Measurements from ENCODE around the gene SQSTM1.

The SQSTM1 gene

DNA sequence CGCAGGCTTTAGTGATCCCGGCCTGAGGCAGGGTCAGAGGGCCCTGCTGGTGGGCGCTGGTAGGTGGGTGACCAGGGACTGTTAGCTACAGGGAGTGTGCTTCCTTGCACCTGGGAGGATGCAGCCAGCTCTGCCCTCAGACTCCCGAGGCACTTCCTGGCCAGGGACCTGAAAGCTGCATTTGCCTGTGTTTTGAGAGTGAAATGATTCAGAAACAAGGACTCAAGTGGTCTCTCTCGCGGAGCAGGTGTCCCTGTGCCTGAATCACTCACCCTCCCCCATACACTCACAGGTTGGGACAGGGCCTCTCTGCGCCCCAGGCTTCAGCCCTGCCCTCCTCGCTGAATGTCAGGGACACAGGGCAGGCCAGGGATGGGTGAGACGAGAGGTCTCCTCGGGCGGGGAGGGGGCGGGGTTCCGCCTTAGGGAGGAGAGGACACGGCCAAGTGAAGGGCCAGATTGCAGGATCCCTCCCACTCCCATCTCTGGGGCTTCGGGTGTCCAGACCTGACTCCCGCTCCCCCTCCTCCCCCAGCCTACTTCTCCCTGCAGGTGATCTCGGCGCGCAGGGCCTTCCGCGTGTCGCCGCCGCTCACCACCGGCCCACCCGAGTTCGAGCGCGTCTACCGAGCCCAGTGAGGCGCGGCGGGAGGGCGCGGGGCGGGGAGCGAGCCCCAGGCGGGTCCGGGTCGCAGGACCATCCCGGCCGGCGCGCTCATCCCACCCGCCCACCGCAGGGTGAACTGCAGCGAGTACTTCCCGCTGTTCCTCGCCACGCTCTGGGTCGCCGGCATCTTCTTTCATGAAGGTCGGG, 25.4 kb upstream of the SQSTM1 start:
- DNase-seq, result no peak

DNA sequence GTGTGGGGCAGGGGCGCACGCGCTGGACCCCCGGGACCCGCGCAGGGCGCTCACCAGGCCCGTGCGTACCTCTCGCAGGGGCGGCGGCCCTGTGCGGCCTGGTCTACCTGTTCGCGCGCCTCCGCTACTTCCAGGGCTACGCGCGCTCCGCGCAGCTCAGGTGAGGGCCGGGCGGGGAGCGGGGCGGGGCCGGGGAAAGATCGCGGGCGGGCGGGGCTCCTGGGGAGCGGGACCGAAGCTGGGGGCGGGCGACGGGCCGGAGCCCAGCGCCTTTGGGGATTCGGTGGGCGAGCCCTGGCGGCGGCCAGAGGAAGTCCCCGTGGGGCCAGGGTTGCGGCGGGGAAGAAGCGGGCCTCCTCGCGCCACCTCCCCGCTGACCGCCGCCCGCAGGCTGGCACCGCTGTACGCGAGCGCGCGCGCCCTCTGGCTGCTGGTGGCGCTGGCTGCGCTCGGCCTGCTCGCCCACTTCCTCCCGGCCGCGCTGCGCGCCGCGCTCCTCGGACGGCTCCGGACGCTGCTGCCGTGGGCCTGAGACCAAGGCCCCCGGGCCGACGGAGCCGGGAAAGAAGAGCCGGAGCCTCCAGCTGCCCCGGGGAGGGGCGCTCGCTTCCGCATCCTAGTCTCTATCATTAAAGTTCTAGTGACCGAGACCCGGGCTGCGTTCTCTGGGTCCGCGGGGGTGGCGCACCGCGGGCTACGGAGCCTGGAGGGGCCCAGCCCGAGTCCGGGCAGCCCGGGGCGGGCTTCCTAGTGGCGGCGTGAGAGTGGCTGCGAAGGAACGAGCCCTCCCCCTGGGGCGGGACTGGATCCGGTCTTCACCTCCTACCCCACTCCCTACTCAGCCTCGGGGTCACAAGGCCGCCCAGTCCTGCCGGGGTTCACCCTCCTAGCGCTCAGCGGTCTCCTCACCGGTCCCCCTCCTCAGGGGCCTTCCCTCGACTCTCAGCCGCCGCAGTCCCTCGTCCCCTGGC, 24.6 kb upstream of the SQSTM1 start:
- DNase-seq, result peak; percentile 66

DNA sequence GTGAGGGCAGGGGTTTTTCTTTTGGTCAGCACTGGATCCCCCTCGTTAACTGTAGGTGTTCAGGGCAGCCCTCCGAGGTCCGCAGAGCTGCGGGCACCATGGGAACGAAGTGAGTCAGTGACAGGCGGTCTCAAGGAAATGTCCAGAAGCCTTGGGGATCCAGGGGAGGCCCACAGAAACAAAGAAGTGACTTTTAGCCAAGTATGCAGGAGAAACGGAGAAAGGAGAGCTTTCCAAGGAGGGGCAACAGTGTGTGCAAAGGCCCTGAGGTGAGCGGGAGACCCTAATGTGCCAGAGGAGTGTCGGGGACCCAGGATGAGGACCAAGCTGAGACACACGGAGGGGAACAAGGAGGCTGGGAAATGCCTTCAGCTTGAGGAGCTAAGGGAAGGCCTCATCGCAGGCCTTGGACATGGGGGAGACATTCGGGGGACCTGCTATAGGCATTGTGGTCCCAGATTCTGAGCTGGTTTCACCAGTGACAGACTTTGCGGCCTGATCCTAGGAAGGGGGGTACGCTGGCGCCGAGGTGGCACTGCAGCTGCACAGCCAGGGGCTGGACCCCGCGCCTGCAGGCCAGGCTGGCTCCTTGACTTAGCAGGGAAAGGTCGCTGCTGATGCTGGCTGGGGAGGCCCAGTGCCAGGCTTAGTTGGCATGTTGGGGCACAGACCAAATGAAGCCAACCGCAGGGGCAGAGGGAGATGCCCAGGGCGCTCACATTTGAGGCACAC, 23.7 kb upstream of the SQSTM1 start:
- DNase-seq, result no peak

DNA sequence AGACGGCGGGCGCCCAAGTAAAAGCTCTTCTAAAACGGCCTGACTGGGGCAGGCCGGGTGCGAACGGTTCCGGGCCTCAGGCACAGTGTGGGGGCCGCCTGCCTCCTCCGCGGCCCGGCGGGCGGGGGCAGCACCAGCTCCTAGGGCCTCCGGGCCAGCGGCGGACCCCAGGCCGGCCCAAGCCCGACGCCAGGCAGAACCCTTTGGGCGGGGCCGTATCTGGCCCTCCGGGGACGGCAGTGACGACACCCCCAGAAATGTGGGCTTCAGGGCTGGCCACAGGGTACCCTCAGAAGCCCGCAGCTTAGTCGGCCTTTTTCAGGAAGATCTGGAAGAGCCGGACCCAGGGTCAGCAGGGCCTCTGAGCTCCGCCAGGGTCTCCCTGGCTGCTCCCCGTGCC, 23.0 kb upstream of the SQSTM1 start:
- no peak for DNase-seq

DNA sequence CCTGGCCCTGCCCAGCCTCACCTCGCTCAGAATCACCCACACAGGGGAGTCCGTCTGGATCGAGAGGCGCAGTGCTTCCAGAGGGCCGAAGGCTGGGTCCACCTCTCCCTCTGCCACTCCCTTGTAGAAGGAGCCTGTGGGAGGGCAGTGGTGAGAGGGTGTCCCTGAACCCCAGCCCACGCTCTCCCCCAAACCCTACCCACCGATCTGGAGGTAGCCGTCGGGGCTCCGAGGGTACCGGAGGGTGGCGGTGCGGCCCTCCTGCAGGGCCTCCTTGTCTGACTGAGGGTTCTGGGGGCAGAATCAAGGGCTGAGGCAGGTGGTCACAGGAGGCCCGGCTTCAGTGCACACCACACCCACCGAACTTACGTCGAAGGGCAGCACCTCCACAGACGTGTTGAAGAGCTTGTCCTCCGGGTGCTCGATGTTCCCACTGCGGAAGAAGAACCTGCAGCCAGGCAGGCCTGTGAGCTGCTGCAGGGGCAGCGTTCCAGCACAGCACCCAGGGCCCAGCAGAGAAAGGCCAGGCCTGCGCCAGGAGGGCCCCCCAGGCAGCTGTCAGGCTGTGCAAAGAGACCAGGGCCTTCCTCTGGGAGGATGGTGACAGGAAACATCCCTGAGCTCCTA, 22.4 kb upstream of the SQSTM1 start:
- DNase-seq, result no peak

DNA sequence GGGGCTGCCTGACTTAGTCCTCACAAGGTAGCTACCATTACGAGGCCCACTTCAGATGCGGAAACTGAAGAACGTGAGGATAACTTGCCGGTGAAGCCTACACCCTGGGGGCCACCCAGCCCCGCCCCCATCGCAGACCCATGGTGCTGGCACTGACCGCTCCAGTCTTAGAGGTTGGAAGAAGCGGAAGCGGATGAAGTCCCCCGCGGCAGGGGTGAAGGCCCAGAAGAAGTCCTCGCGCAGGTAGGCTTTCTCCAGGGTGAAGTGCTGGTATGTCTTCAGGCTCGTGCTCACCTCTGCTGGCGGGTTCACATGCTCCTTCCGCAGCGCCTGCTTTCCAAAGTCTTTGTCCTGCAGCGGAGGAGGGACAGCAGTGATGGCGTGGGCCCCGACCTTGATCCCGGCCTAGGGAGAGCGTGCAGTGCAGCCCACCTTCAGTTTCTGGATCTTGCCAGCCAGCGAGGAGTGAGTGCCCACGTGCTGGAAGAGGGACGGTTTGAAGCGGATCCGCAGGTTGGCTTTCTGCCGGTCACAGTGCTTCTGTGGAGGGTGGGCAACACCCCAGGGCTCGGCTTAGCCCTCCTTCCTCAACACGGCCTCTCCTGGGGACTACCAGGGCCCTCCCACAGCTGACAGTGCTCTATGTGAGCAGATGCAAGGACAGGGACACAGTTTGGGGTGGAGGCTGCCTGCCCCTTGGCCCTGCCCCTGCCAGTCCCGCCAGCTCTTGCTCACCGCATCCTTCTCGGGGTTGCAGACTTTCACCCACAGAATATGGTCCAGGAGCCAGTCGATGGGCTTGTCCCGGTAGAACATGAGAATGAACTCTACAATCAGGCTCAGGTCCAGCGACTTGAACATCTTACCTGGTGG, 21.7 kb upstream of the SQSTM1 start:
- no peak for DNase-seq

DNA sequence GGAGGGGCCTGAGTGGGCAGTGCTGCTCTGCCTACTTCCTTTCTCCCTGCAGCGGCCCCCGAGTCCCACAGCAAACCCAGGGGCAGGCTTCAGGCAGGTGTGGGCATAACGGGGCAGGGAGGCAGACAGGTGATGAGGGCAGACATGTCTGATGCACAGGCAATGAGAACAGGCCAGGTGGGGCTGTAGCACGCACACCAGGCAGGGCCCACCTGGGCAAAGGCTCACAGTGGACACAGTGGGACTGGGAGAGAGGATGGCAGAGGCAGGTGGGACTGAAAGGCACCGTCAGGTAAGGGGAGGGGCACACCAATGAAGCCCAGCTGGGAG, 21.1 kb upstream of the SQSTM1 start:
- no peak for DNase-seq

DNA sequence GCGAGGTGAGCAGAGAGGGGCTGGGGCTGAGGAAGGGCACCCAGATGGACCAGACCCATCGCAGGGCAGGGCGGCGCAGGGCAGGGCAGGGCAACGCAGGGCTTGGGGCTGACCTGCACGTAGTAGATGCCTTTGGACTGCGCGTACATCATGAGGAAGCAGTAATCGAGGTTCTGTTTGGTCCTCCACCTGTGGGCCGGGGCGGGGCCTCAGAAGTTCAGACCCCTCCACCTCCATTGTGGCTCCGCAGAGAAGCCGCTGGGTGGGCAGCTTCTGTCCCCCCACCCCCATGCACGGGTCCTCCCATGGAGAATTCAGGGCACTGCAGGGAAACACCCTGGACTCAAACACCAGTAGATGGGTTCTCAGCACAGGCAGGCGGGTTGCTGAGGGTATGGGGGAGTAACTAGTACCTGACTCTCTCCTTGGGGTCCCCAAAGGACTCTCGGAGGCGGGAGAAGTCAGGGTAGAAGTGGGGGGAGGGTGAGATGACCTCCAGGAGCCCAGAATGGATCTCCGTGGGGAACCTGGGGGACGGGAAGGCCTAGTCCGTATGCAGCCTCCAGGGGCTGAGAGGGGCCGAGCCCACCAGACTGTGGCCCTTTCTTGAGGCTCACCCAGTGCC, 20.5 kb upstream of the SQSTM1 start:
- DNase-seq, result no peak

DNA sequence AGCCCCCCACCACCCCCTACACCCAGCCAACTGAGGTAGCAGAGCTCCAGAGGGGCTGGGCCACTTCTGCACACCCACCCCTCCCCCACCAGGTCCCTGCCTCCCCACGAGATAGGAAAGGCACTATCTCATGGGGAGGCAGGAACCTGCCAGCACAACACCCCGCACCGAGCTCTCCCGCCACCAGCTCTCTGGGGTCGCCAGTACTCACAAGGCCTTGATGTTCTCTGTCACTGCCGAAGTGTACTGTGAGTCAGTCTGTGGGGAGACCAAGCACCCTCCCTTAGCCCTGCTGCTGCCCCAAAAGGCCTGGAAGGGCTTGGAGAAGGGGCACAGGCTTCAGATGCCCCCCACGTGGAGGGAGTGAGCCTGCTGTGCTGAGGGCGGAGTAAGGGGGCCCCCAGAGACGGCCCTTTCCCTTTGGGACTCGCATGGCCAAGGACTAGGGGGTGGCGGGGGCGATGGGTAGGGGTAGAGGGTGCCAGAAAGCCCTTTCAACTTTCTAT, 20.0 kb upstream of the SQSTM1 start:
- DNase-seq, result no peak

DNA sequence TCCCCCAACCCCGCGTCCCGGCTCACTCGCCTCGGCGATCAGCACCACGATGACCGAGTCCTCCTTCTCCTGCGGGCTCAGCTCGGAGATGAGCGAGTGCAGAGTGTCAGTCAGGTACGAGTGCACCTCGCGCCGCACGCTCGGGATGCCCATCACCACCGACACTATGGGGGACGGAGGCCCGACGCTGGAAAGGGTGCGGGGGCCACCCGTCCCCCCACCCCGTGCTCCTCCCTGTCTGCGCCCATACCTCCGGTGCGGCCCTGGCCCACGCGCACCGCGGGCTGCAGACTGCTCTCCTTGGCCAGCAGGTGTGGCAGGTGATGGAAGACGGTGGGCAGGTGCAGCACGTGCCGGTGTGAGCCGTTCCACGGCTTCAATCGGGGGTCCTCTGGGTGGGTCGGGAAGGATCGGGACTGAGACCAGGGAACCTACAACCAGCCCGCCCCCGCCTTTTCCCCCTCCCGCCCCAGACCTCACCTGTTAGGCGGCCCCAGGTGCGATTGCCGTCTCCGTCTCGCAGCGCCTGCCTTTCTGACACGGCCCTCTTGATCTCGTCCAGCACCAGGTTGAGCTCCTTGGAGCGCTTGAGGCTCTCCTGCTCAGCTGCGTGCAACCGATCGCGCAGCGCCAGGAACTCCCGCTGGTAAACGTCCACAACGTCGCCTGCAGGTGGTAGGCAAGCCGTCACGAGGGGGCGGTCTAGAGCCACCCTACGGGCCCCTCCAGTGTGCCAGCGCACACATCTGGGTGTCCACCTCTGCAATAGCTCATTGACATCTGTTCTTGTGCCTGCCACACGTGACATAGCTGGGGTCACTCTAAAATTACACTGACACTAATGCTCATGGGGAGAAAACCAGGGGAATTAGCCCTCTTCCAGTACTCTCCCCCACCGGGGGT, 19.1 kb upstream of the SQSTM1 start:
- DNase-seq, result peak; percentile 75

DNA sequence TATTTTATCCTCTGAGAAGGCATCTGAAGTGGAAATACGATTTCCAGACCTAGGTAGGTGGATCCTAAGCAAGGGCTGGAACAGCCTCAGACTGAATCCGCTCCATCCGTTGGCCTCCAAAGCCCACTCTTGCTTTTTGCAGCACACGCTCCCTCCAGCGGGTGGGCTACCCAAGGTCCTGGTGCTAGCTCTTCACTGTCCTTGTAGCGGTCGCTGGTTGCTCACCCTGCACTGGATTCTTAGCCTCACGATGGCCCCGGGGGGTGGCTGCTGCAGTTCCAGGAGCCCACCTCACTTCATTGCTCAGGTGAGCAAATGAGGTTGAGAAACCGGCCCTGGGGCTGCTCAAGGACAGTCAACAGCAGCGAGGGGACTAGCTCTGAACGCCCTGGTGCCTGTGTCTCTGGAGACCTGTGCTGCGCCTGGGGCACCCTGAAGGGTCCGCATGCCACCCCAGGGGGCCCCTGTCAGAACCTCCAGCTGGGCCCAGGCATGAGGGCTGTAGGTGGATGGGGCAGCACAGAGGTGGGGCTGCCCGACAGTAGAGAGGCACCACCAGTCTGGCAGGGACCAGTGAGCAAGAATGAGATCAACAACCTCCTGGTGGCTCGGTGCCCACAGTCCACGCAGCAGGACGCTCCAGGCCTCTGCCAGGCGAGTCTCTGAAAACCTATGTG, 18.4 kb upstream of the SQSTM1 start:
- no peak for DNase-seq

DNA sequence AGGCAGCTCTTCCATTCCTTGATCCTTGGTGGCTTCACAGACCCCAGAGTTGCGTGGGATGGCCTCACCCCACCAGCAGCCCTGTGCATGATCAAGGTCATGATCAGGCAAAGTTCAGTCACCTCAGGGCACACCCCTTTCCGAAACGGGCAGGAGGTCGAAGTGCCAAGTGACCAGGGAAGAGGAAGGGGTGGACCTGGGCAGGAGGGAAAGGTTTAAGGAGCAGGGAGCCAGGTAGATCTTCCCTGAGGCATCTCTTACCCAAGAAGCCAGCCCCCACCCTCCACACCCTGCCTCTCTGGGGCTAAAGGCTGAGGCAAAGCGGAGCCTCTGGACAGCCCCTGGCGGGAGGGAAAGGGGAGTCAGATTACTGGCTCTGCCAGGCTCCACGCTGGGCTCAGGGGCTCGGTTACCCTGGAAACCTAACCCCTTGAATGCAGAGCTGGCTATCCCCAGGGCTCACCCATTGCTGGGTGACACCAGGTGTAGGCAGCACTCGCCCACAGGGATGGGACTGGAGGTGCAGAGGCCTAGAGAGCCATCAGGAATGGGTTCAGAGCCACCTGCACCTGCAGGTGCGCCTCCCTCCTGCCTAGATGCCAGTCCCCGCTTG, 17.6 kb upstream of the SQSTM1 start:
- no peak for DNase-seq

DNA sequence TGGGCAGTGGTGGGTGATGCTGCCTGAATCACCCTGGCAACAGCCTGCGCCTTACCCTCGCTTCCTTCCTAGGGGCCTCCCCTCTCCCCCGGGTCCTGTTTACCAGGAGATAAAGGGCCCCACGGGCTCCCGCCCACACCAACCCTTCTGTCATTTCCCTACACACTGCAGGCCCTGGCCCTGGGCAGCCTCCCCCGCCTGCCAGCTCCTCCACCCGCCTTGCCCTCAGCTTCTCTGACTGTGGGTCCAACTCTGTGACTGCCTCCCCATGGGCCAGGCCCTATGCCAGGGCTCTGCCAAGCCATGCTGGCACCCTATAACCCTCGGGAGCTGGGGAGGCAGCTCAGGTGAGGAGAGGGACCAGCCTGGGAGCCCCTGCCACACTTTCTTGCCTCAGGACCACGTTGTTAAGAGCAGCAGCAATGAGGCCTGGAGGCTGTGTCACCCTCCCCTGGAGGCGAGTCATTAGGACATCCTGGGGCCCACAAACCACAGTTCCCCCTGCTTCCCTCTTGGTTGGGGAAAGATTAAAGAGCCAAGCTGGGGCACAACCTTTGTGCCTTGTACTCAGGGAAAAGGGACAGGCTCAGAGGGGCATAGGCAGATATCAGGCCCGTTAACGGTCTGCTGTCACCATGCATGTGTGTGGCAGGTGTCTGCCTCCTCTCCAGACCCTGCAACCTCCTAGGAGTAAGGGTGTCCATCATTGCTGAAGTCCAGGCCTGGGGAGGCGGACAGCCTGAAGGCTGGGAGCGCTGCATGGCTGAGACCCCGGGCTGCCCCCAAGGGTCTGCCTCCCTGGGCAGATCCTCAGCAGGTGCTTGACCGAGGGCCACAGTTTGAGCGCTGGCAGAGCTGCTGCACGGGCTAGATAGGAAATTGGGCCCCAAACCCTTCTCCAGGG, 16.8 kb upstream of the SQSTM1 start:
- no peak for DNase-seq

DNA sequence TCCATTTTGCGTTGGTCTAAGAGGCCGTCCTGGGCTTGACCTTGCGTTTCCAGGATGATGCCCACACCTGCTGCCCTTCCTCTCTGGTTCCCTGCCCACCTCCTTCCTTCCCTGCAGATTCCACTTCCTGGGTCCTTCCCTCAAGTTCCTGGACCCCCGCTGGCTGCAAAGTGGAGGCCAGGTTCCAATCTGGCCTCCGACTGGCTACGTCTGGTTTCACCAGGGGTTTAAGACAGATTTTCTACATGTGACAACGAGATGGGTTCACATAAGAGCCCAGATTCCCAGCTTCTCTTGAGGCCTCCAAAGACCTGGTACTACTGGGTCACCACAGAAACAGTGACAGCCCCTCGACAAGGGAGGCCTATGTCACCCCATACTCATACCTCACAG, 16.2 kb upstream of the SQSTM1 start:
- no peak for DNase-seq

DNA sequence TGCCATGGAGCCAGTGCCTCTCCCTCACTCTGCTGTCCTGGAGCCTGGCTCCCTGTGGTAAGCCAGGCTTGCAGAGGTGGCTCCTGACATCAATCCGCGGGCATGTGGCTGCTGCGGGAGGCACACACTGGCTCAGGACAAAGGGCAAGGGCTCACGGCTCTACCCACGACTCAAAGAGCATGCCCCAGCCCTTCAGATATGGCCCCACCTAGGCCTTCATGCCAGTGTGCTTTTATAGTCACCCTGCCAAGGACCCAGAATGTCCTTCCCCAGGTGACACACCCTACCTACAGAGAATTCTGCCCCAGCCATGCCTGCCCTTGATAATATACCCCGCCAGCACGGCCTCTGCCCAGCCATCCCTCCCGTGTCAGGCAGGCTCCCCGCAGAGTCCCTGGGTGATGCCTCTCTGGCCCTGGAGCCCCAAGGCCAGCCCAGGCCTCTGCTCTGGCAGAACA, 15.6 kb upstream of the SQSTM1 start:
- DNase-seq, result no peak

DNA sequence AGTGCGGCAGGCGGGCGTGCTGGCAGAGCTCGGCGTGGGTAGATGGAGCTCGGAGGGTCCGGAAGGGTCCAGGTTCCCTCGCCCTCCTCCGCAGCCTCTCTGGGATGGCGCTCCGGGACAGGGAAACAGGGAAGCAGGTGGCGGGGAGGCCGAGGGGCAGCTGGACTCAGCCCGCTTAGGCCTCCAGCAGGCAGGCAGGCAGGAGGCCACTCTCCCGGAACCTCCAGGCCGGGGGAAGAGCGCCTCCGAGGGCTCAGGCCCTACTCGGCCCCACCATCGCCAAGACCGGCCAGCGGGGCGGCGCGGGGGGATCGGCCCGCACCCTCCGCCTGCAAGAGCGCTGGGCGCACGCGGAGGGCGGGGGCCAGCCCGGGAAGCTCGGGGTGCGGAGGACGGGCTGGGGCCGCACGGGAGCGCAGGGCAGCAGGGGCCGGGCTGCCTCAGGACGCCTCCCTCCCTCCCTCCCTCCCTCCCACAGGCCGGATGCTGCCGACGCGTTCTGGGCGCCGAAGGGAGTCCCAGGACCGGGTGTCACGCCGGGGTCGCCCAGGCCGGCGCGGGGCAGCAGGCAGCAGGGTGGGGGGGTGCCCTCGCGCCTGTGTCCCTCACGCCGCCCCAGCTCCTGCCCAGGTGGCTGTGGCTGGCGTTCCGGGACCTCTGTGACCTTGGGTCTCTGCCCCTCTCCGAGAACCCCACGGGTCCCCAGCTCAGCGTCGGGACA, 15.0 kb upstream of the SQSTM1 start:
- DNase-seq, result no peak

All from activated effector memory CD4-positive, alpha-beta T cell treated with Interleukin-2 at 50 U/mL for 16 hours (primary cell).